ENCODE measurements around the gene TMEM163.

- no peak for TF ChIP-seq SPI1 (IDR thresholded peaks at IDR 0.05; ENCODE audit: low read depth, low read length)
- TF ChIP-seq POLR2AphosphoS5 (IDR thresholded peaks at IDR 0.05; ENCODE audit: low read depth, low read length) = no peak
These were observed 125.3 kb downstream of the TMEM163 start for GRCh38 chr2:134593519-134593918.
